ENCODE data around the gene ELMO1.

The ELMO1 gene

DNA sequence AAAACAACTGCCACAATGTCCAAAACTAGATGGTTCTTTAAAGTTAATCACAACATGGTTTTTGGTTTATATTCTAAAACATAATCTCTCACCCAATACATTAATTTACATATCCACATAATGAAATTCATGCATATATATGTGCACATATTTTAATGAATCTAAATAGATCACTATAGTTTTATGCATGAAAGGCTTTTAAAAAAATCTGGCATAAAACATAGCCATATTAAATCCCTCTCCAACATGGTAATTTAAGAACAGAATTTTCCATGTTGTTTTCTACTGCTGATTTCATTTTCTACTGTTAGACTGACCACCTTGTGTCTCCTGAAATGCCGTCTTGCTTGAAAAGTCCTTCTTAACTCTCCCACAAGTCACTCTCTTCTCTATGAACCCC is 528.2 kb downstream of the ELMO1 start:
- no peaks in the 10 kb centered on the region for H3K4me1 Mint-ChIP-seq (ENCODE audit: low read depth)
- no peaks in the 10 kb centered on the region for H3K27me3 Mint-ChIP-seq
- no peak overlapping the region for H3K27ac Mint-ChIP-seq
- peaks cover 55% of the 10 kb centered on the region for H3K36me3 Mint-ChIP-seq (ENCODE audit: low read depth)
- no peak overlapping the region for H3K4me3 Mint-ChIP-seq
- no peaks in the 10 kb centered on the region for H3K9me3 Mint-ChIP-seq

DNA sequence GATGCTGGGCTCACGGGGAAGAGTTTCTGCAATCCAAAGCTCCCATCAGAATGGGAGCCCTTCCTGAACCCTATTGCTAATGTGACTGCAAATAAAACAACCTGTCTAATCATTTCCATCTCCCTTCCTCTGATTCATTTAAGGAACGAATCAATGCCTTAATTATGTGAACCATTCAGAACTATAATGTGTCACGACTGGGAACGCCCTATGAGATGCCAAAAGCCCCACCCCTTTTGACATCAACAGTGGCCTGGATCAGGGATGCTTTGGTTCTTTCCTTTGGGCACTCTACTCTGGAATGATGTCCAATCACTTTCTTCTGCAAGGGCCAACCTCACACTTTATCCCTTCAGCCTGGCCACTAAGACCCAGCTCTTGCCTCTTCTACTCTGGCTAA is 528.9 kb downstream of the ELMO1 start:
- H3K27me3 Mint-ChIP-seq: no peaks in the 10 kb centered on the region
- no peak overlapping the region for H3K27ac Mint-ChIP-seq

DNA sequence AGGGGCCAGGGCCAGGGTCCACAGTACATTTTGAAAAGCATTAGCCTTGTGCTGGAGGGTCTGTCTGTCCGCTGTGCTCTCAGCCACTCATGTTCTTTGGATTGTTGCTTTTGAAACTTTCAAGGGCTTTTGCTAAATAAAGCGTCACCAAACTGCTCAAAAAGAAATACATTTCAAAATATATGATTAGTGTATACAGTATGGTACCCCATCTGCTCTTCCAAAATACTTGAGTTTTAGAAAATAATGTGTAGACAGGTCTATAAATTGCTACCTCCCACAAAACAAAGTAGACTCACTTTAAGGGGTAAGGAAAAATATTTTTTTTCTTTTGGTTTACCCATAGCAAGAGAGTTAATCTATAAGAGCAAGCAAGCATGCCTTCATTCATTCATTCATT is 530.1 kb downstream of the ELMO1 start:
- Mint-ChIP-seq H3K9me3 (no peaks in the 10 kb centered on the region), H3K4me3 (no peak overlapping the region), H3K27ac (no peak overlapping the region), H3K4me1 (ENCODE audit: low read depth) (no peaks in the 10 kb centered on the region), H3K27me3 (no peaks in the 10 kb centered on the region), H3K36me3 (ENCODE audit: low read depth) (peaks cover 49% of the 10 kb centered on the region)

More for the DNA sequence above, 528.9 kb downstream of the ELMO1 start:
- H3K4me1 Mint-ChIP-seq (ENCODE audit: low read depth): no peaks in the 10 kb centered on the region
- no peaks in the 10 kb centered on the region for H3K9me3 Mint-ChIP-seq
- H3K4me3 Mint-ChIP-seq: no peak overlapping the region
- H3K36me3 Mint-ChIP-seq (ENCODE audit: low read depth): peaks cover 51% of the 10 kb centered on the region

DNA sequence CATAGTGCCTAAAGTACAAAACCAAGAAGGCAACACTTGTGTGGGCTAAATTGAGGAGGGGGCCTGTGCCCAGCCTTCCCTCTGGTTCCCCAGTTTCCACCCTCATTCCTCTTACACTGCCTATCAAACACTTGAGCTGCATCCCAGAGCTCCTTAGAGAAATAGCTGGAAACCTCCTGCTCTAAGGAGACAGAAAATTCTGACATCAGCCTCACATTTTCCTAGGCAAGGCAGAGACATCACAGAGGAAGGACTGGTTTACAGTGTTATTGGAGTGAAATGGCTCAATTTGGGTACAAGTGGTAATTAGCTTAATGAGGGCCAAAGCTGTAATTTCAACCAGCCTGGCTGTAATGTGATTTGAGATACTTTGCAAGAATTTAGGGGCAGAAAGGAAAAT is 532.0 kb downstream of the ELMO1 start:
- Mint-ChIP-seq H3K4me1 (ENCODE audit: low read depth) (no peaks in the 10 kb centered on the region), H3K27me3 (no peaks in the 10 kb centered on the region), H3K4me3 (no peak overlapping the region), H3K9me3 (no peaks in the 10 kb centered on the region), H3K36me3 (ENCODE audit: low read depth) (peaks cover 52% of the 10 kb centered on the region), H3K27ac (no peak overlapping the region)

DNA sequence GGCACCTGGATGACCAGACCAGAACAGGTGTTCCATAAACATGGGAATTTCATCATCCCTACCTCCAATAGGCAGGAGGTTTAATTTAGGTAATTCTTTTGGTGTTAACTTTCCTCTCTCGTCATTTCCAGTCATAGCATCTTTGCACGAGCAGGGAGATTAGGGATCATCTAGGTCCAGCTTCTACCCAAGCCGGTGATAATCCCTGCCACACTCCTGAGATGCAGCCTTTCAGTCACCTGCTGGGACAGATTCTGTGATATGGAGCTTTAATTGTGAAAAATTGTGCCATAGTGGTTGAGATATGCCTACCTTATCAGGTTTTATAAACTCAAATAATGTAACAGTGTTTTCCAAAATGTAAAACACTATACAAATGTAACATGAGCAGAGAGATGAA is 532.5 kb downstream of the ELMO1 start:
- Mint-ChIP-seq H3K9me3 (no peaks in the 10 kb centered on the region), H3K27me3 (no peaks in the 10 kb centered on the region), H3K4me1 (ENCODE audit: low read depth) (no peaks in the 10 kb centered on the region), H3K36me3 (ENCODE audit: low read depth) (peaks cover 52% of the 10 kb centered on the region), H3K4me3 (no peak overlapping the region), H3K27ac (no peak overlapping the region)

DNA sequence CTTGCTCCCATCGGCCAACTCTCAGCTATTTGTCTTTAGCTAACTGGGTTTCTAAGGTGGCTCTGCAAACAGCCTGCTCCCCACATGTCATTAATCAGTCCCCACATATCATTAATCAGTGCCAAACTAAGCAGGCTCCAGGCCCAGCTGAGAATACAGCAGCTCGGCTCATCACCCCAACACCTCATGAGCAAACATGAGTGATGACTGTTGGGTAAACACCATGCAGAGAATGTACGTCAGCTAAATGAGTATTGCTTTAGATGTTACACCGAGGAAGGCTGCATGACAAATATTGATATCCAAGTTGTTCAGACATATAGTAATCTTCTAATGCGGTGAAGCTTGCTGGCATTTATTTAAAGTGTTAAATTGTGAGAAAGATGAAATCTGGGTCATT is 536.9 kb downstream of the ELMO1 start:
- no peaks in the 10 kb centered on the region for H3K9me3 Mint-ChIP-seq
- no peaks in the 10 kb centered on the region for H3K4me1 Mint-ChIP-seq (ENCODE audit: low read depth)
- H3K27ac Mint-ChIP-seq: no peak overlapping the region
- peaks cover 63% of the 10 kb centered on the region for H3K36me3 Mint-ChIP-seq (ENCODE audit: low read depth)
- H3K27me3 Mint-ChIP-seq: no peaks in the 10 kb centered on the region
- H3K4me3 Mint-ChIP-seq: no peak overlapping the region

DNA sequence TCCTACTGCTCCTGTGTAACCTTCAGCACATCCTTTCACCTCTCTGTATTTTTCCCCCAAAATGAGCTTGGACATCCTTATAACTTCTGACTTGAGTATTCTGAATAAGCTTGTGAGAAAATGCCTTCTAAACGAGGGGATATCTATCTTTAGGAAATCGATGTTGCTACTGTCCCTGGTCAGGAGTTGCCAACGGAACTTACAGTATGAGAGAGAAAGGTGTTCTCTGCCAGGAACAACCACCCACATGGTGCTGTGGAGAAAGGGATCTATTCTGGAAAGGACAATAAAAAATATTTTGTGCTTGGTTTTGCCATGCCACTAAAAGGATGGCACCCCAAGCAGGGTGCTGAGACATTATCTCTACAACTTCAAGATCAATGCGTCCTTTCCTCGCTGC is 537.8 kb downstream of the ELMO1 start:
- Mint-ChIP-seq H3K9me3 (no peaks in the 10 kb centered on the region), H3K36me3 (ENCODE audit: low read depth) (peaks cover 58% of the 10 kb centered on the region), H3K4me3 (no peak overlapping the region), H3K27ac (no peak overlapping the region), H3K4me1 (ENCODE audit: low read depth) (no peaks in the 10 kb centered on the region), H3K27me3 (no peaks in the 10 kb centered on the region)

DNA sequence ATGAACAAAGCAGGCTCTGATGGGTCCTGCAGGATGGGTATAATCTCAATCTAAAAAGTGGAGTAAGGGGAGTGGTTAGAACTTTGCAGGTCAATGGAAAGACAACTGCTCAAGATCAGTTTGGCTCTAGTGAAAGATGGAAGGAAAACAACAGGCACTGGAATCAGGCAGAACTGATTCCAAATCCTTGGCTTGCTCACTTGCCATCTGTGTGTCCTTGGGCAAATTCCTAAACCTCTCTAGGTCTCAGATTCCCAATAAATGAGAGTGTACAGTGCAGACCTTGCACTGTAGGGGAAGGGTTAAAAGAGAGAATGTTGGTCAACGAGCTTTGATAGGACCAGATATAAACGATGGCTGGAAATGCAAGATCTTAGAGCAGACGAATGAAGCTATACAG is 538.3 kb downstream of the ELMO1 start:
- H3K36me3 Mint-ChIP-seq (ENCODE audit: low read depth): peaks cover 54% of the 10 kb centered on the region
- no peak overlapping the region for H3K27ac Mint-ChIP-seq
- no peak overlapping the region for H3K4me3 Mint-ChIP-seq
- no peaks in the 10 kb centered on the region for H3K4me1 Mint-ChIP-seq (ENCODE audit: low read depth)
- H3K27me3 Mint-ChIP-seq: no peaks in the 10 kb centered on the region
- H3K9me3 Mint-ChIP-seq: no peaks in the 10 kb centered on the region

DNA sequence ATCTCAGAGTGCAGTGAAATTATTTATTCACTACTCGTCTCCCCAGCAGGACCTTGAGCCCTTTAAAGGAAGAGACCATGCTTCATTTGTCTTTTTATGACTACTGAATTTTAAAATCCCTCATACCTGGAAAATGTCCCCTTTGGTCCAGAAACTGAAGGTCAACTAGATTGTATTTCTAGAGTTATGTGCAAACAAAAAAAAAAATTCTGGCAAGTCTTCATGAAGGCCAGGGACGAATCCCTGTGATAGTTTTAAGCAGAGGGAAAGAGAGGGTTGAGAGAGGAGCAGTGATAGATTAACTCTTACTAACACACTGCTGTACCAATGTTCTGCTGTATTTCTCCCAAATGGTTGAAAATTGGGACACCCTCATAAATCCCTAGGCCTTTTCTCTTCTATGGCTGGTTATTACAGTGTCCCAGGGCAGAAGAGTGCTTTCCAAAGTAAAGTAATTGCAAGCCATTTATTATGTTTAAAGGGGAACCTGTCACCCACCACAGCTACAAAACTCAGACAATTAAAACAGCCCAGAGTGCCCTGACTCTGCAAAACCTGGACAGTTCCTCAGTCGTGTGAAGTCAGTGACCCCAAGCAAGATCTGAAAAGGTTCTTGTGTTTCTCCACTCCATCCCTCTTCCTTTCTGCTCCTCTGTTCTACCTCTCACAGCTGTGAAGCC is 541.6 kb downstream of the ELMO1 start:
- no peaks in the 10 kb centered on the region for H3K9me3 Mint-ChIP-seq
- no peaks in the 10 kb centered on the region for H3K27me3 Mint-ChIP-seq
- H3K27ac Mint-ChIP-seq: peak overlapping the region; percentile 41
- H3K36me3 Mint-ChIP-seq (ENCODE audit: low read depth): peaks cover 58% of the 10 kb centered on the region
- no peaks in the 10 kb centered on the region for H3K4me1 Mint-ChIP-seq (ENCODE audit: low read depth)
- no peak overlapping the region for H3K4me3 Mint-ChIP-seq

DNA sequence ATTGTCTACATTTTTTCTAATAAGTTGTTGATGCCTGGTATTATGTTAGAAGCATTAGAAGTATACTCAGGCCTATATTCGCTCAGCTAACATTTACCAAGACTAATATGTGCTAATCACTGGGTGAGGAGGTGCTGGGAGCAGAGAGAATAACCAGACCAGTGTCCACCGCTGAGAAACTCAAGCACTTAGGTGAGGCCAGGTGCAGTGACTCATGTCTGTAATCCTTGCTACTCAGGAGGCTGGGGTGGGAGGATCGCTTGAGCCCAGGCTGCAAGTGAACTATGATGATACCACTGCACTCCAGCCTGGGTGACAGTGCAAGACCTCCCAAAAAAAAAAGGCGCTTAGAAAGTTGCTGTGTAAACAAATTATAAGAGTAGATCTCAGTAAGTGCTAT is 542.2 kb downstream of the ELMO1 start:
- Mint-ChIP-seq H3K36me3 (ENCODE audit: low read depth) (peaks cover 51% of the 10 kb centered on the region), H3K27ac (no peak overlapping the region), H3K9me3 (no peaks in the 10 kb centered on the region), H3K27me3 (no peaks in the 10 kb centered on the region), H3K4me3 (no peak overlapping the region), H3K4me1 (ENCODE audit: low read depth) (no peaks in the 10 kb centered on the region)

DNA sequence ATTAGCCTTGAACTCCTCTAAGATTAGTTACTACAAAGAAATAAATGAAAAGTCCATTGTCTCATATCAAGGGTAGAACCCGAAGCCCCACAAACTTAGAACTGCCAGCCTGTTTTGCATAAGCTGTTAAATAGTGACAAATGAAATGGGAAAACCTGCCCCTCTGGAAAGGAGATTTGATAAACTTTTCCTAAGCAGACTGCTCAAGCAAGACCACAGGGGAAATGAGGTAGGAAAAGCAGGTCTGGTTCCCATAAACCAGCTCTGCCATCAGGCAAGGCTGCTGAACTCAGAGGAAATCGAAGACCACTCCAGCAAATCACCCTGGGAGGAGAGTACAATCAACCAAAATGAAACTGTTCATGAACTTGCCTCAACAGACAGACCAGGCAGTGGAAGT is 542.8 kb downstream of the ELMO1 start:
- H3K4me1 Mint-ChIP-seq (ENCODE audit: low read depth): no peaks in the 10 kb centered on the region
- no peak overlapping the region for H3K4me3 Mint-ChIP-seq
- no peaks in the 10 kb centered on the region for H3K9me3 Mint-ChIP-seq
- no peak overlapping the region for H3K27ac Mint-ChIP-seq
- peaks cover 49% of the 10 kb centered on the region for H3K36me3 Mint-ChIP-seq (ENCODE audit: low read depth)
- no peaks in the 10 kb centered on the region for H3K27me3 Mint-ChIP-seq

DNA sequence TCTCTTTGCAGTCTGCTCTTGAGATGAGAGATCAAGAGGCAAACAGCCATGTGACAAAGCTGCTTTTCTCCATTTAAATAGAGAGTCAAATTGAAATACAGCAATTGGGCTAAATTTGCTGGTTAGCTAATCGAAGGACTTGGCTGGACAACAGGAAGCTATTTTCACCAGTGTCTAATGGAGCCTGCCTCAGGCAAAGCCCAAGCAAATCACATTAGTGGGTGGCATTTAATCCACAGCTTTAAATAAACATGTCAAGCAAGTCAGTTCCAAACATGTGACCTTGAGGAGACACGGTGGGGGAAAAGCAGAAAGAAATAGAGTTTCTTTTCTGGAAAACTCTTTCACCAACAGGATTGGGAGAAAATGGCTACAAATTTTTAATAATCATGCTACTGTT is 543.9 kb downstream of the ELMO1 start:
- H3K4me3 Mint-ChIP-seq: no peak overlapping the region
- peaks cover 48% of the 10 kb centered on the region for H3K36me3 Mint-ChIP-seq (ENCODE audit: low read depth)
- no peaks in the 10 kb centered on the region for H3K9me3 Mint-ChIP-seq
- no peaks in the 10 kb centered on the region for H3K27me3 Mint-ChIP-seq
- no peak overlapping the region for H3K27ac Mint-ChIP-seq
- no peaks in the 10 kb centered on the region for H3K4me1 Mint-ChIP-seq (ENCODE audit: low read depth)

DNA sequence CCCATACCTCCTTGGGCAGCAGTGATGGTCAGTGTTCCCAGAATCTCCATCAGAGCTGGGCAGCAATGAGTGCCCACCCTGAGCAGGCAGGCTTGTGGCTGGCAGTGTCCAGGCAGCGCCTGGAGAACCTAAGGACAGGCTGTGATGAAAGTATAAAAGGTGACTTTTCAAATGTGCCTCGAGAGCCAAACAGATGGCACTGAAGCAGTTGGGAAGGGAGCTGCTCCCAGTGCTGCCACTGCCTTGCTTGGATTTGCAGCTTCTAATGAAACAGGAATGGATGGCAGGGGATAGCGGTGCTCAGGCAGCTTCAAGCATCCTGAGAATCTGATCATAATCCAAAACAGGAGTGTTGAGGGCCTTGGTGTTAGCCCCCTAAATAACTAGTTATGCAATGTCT is 544.6 kb downstream of the ELMO1 start:
- no peaks in the 10 kb centered on the region for H3K4me1 Mint-ChIP-seq (ENCODE audit: low read depth)
- H3K9me3 Mint-ChIP-seq: no peaks in the 10 kb centered on the region
- no peaks in the 10 kb centered on the region for H3K27me3 Mint-ChIP-seq
- no peak overlapping the region for H3K27ac Mint-ChIP-seq
- peaks cover 43% of the 10 kb centered on the region for H3K36me3 Mint-ChIP-seq (ENCODE audit: low read depth)
- no peak overlapping the region for H3K4me3 Mint-ChIP-seq

DNA sequence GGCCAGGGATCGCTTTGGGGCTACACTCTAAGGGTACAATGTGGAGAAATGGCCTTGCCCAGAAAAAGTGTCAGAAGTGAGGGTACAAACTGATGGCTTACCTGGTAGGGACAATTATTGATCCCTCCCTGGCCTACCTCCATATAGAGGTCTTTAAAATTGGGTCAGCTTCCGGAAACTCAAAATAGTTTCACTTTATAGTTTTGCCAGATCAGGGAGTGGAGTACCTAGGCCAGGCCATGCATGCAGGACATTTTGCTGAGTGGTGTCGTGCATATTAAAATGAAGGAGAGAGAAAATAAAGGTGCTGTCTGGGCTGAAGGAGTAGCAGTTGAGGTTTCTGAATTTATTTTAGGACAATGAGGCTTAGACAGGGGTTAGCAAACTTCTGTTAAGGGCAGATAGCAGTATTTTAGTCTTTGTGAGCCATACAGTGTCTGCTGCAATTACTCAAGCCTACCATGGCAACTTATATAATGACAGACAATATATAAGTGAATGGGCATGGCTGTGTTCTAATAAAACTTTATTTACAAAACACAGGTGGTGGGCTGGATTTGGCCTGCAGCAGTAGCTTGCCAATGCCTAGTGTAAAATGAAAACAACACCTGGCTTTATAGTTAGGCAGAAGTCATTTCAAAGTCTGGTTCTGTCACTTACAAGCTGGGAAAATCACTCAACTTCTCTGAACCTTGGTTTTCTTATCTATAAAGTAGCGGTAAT is 547.5 kb downstream of the ELMO1 start:
- H3K4me1 Mint-ChIP-seq (ENCODE audit: low read depth): no peaks in the 10 kb centered on the region
- no peak overlapping the region for H3K4me3 Mint-ChIP-seq
- no peak overlapping the region for H3K27ac Mint-ChIP-seq
- H3K36me3 Mint-ChIP-seq (ENCODE audit: low read depth): peaks cover 63% of the 10 kb centered on the region
- H3K27me3 Mint-ChIP-seq: no peaks in the 10 kb centered on the region
- H3K9me3 Mint-ChIP-seq: peaks cover 3% of the 10 kb centered on the region

DNA sequence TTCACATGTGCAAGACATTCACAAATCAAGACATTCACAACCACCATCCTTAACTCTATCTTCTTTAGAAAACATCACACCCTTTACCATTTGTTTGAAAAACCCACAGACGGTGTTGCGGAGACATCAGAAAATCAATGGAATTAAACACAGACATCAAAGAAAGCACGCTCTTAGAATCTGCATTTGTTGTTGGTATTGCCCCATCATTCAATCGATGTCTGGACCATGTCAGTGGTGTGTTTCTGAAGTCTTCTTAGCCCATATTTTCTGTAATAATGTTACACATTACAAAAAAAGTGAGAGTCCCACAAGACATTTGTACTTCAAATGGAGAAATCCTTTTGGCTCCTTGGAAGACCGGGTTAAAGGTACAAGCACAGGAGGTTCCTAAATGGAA is 550.5 kb downstream of the ELMO1 start:
- peaks cover 3% of the 10 kb centered on the region for H3K9me3 Mint-ChIP-seq
- H3K36me3 Mint-ChIP-seq (ENCODE audit: low read depth): peaks cover 69% of the 10 kb centered on the region
- no peak overlapping the region for H3K4me3 Mint-ChIP-seq
- no peak overlapping the region for H3K27ac Mint-ChIP-seq
- H3K4me1 Mint-ChIP-seq (ENCODE audit: low read depth): peaks cover 15% of the 10 kb centered on the region
- no peaks in the 10 kb centered on the region for H3K27me3 Mint-ChIP-seq

All from stimulated activated naive CD8-positive, alpha-beta T cell treated with anti-CD3 and anti-CD28 coated beads, Interleukin-15, Interleukin-2, amounts not matched to agents 100 ng/mL and 50 ng/mL, for 24 hours (primary cell).